HG03196 (cell line): ENCODE results near the gene TMPRSS11F.

Source experiments
- ATAC-seq: cut with Tn5 transposase; IDR thresholded peaks from one replicate; pipeline ENCODE4 v1.9.1; 2021; ENCODE audit not compliant: unreplicated experiment

Gene TMPRSS11F

DNA sequence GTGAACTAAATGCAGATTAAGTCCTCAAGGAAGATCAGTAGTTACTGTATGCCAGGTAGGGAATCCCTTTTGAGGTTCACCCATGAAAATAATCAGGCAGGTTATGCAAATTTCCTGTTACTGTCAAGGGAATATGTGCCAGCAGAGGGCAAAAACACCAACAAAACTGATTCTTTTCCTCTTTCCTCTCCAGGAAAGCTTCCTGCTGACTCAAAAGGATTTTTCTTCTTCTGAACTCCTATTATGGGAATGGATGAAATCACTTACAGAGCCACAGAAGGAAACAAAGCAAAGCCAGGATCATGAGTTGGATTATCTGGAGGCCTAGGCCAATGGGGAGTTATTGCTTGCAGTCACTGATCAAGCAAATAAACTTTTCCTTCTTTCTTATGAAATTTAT lies 49.7 kb downstream of the TMPRSS11F start:
- no peak for ATAC-seq

DNA sequence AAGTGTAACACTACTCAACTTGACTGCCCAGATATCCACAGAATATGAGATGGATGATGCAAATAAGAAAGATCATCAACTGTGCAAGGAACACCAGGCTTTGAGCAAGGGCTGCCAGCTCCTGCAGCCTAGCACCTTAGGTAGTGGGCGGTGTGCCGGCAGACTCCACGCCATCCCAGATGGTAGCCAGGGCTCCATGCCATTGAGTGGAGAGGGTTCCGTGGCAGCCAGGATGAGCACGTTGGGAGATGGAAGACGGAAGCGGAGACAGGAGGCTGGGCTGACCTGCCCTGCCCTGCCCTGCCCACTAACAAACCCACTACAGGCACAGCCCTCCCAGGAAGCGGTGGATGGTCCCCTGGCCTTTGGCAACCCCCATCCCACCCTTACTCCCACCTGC lies 51.9 kb downstream of the TMPRSS11F start:
- no peak for ATAC-seq

DNA sequence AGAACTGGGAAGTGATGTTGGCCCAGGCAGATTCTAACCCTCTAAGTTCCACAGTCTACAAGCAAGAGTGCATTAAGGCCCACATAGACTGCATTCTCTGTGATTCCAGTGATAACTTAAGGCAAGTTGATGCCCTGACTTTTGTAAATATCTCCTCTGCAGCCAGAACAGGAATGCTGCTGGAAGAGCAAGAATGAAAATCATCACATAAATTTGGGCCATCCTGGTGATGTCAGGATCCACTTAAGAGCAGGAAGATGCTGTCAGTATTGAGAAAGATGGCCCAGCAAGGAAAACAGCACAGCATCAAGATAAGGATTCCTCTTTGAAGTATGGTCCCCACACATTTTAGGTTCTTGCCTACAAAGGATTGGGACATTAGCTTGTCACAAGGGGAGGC lies 52.4 kb downstream of the TMPRSS11F start:
- ATAC-seq, result no peak

DNA sequence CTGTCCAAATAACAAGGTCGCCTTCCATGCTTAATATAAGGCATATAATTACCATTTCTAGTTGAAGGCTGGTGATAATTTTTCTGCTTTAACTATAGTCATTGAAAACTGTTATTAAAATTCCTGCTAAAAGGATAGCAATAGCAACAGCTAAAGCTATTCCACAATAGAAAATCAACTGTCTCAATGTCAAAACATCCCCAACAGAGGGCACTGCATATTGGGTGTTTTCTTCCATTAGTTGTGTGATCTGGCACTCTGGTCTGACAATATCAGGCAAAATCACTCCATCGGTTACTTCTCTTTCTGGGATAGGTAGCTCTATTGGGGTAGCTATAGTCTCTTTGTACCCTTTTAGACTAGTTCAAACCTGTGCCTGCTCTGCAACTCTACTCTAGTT lies 53.5 kb downstream of the TMPRSS11F start:
- ATAC-seq, result no peak

DNA sequence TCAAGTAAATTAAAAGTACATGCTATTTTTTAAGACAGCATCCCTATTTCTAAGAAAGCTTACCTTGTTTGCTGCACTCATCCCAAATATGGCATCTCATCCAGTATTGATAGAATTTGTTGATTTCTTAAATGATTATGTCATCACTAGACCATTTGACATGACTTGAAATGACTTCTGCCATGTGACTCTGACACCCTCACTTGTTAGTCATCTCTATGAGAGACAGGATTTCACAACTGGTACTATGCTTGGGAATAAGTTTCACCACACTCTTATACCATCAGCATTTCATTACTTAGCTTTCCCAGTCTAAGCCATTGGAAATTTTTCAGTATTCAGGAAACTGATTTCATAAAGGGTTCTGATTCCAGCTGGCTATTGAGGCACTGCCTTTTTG lies 55.3 kb downstream of the TMPRSS11F start:
- ATAC-seq, result no peak

DNA sequence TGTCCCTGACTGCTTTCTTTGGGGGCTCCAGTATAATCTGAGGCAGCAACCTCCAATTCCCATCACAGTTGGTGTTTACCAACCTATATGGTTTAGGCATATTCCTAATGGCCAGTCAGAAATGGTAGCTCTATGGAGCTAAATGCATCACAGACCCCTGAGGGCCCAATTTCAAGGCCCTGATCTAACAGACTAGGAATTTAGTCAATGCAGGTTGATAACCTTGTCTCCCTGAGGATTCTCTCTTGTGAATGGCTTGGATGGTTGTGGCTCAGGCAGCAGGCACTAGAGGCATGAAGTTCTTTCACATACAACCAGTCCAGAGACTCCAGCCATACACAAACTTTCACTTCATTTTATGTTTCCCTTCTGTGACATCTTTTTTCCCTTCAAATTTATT lies 59.4 kb downstream of the TMPRSS11F start:
- ATAC-seq, result no peak

DNA sequence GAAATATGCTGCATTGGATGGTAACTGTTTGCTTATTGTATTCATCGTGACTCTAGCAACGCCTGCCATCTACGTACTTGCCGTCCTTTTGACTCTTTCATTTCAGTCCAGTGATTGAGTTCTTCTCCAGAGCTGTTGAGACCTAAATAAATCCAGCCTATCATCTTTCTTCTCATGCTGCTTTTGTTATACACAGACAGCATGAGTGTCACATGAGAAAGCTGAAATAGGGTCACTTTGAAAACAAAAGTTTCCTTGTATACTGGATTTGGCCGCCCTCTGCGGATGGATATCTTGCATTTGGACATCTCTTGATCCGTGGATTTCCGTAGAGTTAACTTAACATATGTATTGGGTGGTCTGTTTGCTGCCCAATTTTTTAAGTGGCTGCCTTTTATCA lies 67.2 kb downstream of the TMPRSS11F start:
- ATAC-seq, result no peak

DNA sequence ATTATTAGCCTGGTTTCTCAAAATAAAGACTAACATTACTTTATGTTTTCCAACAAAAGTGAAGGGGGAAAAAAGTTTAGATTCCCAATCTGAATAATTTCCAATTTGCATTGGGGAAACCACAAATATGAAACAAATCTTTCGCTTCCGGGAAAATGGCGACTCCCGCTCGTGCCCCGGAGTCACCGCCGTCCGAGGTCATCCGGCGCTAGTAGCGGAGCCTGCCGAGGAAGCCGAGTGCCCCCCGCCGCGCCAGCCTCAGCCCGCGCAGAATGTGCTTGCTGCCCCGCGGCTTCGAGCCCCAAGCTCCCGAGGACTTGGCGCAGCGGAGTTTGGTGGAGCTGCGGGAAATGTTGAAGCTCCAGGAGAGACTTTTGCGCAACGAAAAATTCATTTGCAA lies 91.4 kb downstream of the TMPRSS11F start:
- no peak for ATAC-seq

DNA sequence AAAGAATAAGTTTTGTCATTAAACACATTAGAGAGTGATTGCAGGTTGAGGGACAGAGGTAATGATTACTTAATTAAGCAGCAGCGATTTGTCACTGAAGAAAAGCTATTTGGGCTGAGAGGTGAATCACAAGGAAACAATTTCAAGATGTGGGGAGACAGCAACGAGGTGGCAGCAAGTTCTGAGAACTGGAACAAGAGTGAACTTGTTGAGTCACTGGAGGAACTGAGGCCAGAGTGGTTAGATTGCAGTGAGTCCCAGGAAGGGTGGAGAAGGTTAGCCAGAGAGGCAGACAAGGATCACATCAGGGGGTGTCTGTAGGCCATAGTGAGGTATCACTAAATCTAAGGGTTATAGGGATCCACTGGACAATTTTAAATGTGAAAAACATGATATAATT lies 108.5 kb downstream of the TMPRSS11F start:
- no peak for ATAC-seq

DNA sequence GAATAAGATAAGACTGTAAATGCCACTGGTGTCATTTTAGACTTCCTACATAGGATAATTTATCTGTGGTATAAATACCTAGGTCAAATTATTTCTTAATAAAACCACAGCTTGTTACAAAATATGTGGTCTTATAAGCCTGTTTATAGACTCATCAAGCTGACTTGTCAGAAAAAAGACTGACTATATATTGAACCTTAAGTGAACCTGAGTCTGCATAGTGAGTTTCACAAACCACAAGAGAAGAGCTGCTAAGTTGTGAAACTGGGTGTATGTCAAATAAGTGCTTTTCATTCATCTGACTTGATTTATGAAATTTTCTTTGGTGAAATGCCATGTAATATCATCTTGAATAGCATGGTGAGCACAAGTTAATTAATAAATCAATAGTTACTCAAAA lies 118.0 kb downstream of the TMPRSS11F start:
- ATAC-seq, result no peak
